ENCODE data around the gene ZBTB1.
"Not testable (repeated sequence)": the region's sequence is repeated elsewhere in the genome, so short reads cannot be mapped to it uniquely, and the experiment has no call there.

ZBTB1 gene

DNA sequence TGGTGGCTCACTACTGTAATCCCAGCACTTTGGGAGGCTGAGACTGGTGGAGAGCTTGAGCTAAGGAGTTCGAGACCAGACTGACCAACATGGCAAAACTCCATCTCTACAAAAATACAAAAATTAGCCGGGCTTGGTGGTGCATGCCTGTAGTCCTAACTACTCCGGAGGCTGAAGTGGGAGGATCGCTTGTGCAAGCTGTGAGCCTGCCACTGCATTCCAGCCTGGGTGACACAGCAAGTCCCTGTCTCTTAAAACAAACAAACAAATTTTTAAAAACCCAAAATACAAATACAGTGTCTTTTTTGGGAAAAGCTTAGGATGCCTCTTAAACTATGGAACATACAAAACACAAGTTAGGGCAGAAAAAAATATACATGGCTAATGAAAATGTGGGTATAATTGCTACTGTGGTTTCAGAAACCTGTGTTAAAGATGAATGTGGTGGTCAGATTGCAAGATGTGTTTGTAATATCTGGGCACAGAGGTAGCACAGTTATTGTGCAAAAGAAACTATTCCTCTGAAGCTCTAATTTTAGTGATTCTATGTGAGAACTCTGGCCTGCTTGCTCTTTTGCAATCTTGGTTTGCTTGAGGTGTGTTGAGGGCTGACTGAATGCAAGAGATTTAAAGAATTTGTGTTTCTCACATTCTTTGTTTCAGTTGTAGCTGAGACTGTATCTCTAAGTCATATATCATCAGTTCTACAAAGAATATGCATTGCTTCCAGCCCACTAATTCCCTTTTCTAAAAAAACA is 32.1 kb downstream of the ZBTB1 start:
- no peak for DNase-seq

GRCh38 chr14:64540208-64541202 is 35.9 kb downstream of the ZBTB1 start, which contains the start of gene HSPA2:
HSPA2 (plus strand) TSS chr14:64540741; CDS start chr14:64540850, 109 bp downstream.
- peak; percentile 100 for DNase-seq

DNA sequence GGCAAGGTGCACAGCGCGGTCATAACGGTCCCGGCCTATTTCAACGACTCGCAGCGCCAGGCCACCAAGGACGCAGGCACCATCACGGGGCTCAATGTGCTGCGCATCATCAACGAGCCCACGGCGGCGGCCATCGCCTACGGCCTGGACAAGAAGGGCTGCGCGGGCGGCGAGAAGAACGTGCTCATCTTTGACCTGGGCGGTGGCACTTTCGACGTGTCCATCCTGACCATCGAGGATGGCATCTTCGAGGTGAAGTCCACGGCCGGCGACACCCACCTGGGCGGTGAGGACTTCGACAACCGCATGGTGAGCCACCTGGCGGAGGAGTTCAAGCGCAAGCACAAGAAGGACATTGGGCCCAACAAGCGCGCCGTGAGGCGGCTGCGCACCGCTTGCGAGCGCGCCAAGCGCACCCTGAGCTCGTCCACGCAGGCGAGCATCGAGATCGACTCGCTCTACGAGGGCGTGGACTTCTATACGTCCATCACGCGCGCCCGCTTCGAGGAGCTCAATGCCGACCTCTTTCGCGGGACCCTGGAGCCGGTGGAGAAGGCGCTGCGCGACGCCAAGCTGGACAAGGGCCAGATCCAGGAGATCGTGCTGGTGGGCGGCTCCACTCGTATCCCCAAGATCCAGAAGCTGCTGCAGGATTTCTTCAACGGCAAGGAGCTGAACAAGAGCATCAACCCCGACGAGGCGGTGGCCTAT is 36.8 kb downstream of the ZBTB1 start:
- DNase-seq: peak; percentile 52

DNA sequence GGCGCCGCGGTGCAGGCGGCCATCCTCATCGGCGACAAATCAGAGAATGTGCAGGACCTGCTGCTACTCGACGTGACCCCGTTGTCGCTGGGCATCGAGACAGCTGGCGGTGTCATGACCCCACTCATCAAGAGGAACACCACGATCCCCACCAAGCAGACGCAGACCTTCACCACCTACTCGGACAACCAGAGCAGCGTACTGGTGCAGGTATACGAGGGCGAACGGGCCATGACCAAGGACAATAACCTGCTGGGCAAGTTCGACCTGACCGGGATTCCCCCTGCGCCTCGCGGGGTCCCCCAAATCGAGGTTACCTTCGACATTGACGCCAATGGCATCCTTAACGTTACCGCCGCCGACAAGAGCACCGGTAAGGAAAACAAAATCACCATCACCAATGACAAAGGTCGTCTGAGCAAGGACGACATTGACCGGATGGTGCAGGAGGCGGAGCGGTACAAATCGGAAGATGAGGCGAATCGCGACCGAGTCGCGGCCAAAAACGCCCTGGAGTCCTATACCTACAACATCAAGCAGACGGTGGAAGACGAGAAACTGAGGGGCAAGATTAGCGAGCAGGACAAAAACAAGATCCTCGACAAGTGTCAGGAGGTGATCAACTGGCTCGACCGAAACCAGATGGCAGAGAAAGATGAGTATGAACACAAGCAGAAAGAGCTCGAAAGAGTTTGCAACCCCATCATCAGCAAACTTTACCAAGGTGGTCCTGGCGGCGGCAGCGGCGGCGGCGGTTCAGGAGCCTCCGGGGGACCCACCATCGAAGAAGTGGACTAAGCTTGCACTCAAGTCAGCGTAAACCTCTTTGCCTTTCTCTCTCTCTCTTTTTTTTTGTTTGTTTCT is 37.6 kb downstream of the ZBTB1 start:
- DNase-seq: peak; percentile 27

GRCh38 chr14:64542836-64543201 is 38.2 kb downstream of the ZBTB1 start:
- DNase-seq: no peak

DNA sequence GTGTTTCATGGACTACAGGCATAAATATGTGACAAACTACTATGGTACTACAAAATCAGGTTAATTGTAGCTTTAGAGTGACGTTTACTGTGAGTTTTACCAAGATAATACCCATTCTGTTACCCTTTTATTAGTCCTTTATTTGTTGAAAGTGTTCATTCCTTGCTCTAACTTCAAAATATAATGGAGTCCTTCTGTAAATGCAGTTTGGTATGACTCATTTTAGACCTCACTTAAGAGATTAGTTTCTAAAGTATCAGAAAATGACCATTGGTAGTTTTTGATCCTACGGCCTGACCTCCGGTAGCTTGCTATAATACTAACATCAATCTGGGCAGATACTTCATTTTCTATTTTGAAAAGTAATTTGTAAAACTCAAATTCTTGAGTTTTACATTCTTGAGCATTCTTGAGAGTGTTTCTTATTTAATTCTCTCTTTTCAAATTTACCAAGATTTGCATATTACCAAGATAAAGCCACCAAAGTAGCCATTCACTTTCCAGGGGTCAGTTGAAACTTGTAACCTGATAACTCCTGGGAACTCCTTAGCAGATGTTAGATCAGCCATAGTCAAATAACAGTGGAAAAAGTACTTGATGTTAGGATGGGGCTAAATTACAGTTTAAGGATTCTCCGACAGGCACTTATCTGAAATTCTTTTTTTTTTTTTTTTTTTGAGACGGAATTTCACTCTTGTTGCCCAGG is 40.2 kb downstream of the ZBTB1 start:
- DNase-seq: no peak

DNA sequence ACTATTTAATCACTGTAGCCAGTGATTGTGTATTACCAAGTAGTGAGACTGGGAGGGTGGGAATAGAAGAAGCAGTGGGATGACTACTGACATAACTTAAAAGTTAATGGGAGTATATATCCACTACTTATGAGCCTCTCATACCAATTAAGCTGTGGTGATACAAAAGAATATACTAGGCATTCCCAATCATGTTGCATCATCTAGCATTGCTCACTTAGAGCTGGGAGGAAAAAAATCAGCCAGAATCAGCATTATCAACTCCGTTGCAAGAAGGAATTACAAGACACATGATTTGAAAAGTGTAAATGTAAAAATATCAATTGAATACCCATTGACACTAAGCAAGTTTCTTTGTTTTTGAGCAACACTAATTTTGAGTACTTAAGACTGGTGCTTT is 44.4 kb downstream of the ZBTB1 start:
- no peak for DNase-seq

DNA sequence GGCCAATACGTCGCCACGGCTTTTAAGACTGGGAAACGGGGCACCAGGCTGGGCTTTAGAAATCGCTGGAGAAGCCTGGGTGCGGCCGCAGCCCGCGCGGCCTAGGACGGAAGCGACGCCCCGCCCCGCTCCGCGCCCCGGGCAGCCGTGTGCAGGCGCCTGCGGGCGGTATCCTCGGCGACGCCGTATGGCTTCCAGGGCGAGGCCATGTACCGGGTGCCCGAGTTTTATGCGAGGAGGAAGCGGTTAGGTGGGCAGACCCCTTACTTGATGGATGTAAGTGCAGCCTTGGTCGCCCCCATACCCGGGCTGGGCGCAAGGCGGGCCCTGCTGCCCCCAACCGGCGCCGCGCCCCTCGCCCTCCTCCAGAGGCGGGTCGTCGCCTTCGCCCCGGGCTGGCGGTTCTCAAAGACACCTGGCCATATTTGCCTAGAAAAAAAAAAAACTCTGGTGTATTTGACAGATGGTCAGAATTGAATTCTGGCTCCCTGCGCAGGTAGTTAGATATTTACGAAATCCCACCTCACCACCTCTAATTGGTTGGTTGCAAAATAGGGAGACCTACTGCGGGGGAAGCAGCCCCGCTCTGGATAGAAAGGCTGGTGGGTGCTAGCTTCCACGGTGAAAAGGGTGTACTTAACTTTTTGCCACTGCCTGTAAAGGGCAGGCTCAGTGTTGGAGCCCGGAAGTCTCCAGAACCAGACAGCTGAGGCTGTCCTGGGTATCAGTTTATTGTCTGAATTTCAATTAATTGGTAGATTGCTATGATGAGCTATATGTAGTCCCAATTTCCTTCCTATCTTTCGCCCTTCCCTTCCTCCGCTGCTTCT is 45.4 kb downstream of the ZBTB1 start, which contains the start of gene PPP1R36:
PPP1R36 (plus strand) TSS at position 171 of the 830 bp plus-strand sequence; CDS start at position 208, 37 bp downstream.
- peak; percentile 64 for DNase-seq

DNA sequence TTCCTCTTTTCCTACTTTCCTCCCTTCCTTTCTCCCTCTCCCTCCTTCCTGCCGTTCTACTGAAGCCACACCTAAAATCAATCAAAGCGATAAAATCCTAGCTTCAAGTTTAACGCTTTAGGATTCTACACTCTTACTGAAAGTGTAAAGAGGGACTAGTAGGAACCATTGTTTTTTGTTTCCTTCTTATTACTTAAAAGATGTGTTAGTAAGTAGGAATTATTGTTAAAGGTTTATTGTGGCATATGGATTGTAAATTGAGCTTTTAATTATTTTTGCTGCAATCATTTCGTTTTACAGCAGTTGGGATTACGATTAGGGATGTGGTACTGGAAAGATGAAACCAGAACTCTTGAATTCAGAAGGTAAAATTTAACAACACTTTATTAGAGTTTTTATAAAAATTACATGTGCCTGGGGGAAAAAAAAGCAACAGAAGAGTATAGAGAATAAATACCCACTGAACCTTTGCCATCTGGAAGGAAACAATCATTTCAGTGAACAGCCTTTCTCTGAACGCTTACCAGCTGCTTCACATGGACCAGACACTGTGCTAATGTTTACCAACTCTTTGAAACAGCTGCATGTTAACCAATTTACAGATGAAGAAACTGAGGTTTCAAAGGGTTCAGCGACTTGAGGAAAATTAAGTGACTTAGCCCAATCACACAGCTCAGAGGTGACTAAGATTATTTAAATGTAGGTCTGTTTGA is 46.2 kb downstream of the ZBTB1 start:
- no peak for DNase-seq

- no peak for DNase-seq
Measured at GRCh38 chr14:64554556-64554955, 50.0 kb downstream of the ZBTB1 start.

GRCh38 chr14:64556526-64556925 is 52.0 kb downstream of the ZBTB1 start:
- no peak for DNase-seq

DNA sequence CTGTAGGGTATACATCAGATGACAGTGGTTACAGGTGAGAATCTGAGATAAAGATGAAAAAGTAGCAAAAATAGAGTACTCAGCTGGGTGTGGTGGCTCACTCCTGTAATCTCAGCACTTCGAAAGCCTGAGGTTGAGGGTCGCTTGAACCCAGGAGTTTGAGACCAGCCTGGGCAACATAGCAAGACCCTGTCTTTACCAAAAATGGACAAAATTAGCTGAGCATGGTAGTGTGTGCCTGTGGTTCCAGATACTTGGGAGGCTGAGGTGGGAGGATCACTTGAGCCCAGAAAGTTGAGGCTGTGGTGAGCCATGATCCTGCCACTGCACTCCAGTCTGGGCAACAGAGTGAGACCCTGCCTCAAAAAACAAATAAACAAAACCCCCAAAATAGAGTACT is 53.6 kb downstream of the ZBTB1 start:
- DNase-seq: not testable (repeated sequence)

DNA sequence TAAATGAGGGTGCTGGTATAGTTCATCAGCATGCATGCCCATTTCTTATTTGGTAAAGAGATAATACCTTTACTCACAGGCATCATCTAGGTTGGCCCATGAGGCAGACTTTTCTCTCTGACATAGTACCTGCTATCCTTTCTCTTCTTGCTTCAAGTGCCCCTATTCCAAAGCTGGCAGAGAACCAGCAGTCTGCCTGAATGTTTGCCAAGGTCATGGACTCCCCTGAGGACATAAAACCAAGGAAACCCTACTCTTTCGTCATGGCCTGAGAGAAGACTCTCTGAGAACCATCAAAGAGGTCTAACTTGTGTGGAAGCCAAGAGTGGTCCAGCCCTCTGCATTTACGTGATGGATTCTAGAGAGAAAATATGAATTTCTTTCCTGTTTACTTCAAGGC is 57.1 kb downstream of the ZBTB1 start:
- no peak for DNase-seq

DNA sequence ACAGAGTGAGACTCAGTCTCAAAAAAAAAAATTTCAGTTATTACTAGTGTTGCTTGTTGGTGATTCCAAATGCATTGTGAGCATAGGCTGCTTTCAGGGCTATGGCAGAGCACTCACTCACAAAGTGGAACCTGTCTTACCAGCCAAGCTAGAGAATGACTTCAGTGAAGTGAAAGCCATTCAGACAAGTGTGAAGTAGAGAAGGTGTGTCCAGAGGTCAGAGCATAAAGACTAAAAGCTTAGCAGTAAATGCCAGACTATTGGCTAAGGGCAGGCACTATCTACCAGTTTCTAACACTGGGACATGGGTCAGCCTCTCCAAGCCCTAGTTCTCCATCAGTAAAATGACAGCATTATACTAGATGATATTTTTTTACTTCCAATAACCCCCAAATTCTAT is 57.9 kb downstream of the ZBTB1 start:
- no peak for DNase-seq

GRCh38 chr14:64563696-64564095 is 59.1 kb downstream of the ZBTB1 start:
- no peak for DNase-seq

- peak; percentile 64 for DNase-seq
Measured at GRCh38 chr14:64566651-64567122, 62.1 kb downstream of the ZBTB1 start.

- peak; percentile 54 for DNase-seq
Measured at GRCh38 chr14:64569138-64569631, 64.6 kb downstream of the ZBTB1 start.

DNA sequence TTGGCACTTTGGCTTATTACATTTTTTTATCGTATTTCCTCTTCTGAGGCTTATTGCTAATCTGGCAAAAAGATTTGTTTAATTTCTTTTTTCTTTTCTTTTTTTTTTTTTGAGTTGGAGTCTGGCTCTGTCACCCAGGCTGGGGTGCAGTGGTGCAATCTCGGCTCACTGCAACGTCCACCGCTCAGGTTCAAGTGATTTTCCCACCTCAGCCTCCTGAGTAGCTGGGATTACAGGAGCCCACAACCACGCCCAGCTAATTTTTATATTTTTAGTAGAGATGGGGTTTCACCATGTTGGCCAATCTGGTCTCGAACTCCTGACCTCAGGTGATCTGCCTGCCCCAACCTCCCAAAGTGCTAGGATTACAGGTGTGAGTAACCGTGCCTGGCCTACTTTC is 65.1 kb downstream of the ZBTB1 start:
- not testable (repeated sequence) for DNase-seq

- DNase-seq: peak; percentile 33
Measured at GRCh38 chr14:64572386-64573104, 68.0 kb downstream of the ZBTB1 start.

Data from femur (tissue), 1 donor.